Glutamatergic neuron (in vitro differentiated cells): Measurements from ENCODE around the gene ZHX3. TPM values are rescaled to one million over a fixed set of nuclear protein-coding genes. Genes with fewer than 3 reads are reported as not detected.

Experiments used
- DNase-seq: peaks from one replicate; pipeline ENCODE4 v3.0.0; 2022
- H3K27ac Mint-ChIP-seq: one replicate; pipeline ENCODE4 v1.8.0; 2020; ENCODE audit warnings: mild to moderate bottlenecking, mixed read lengths, inconsistent platforms; ENCODE audit not compliant: unreplicated experiment
- H3K27me3 Mint-ChIP-seq: one replicate; pipeline ENCODE4 v1.8.0; 2020; ENCODE audit warnings: mild to moderate bottlenecking, moderate library complexity, mixed read lengths, inconsistent platforms; ENCODE audit not compliant: unreplicated experiment
- H3K36me3 Mint-ChIP-seq: one replicate; pipeline ENCODE4 v1.8.0; 2020; ENCODE audit warnings: mild to moderate bottlenecking, mixed read lengths, inconsistent platforms; ENCODE audit not compliant: unreplicated experiment
- H3K4me1 Mint-ChIP-seq: one replicate; pipeline ENCODE4 v1.8.0; 2020; ENCODE audit warnings: mild to moderate bottlenecking, low read depth, mixed read lengths, inconsistent platforms; ENCODE audit not compliant: unreplicated experiment
- H3K4me3 Mint-ChIP-seq: one replicate; pipeline ENCODE4 v1.8.0; 2020; ENCODE audit warnings: mild to moderate bottlenecking, mixed read lengths, inconsistent platforms; ENCODE audit not compliant: unreplicated experiment
- H3K9me3 Mint-ChIP-seq: one replicate; pipeline ENCODE4 v1.8.0; 2020; ENCODE audit warnings: mild to moderate bottlenecking, moderate library complexity, mixed read lengths, inconsistent platforms; ENCODE audit not compliant: unreplicated experiment
- CTCF ChIP-seq: fragments of 200-600 bp; sonication (generic); IDR thresholded peaks from one replicate; pipeline ENCODE4 v1.5.0; 2021; ENCODE audit not compliant: partially characterized antibody, unreplicated experiment
- total RNA-seq: library from RNA; stranded (reverse); fragmentation: NEBNext Ultra II Directional; extraction: Animal tissue kit (Norgen Biotek cat#: 25700); gene quantifications from one replicate; pipeline ENCODE4 v1.2.1, GENCODE V29; 2021; ENCODE audit not compliant: unreplicated experiment

The ZHX3 gene
- total RNA-seq, 1 donor from 2014 or later = 40.5 TPM

GRCh38 chr20:41256516-41256915 is 61.0 kb downstream of the ZHX3 start:
- H3K36me3 Mint-ChIP-seq = no peaks in the 10 kb centered on the region
- H3K4me3 Mint-ChIP-seq = no peak overlapping the region
- no peaks in the 10 kb centered on the region for H3K4me1 Mint-ChIP-seq
- no peak for TF ChIP-seq CTCF
- no peaks in the 10 kb centered on the region for H3K9me3 Mint-ChIP-seq
- no peaks in the 10 kb centered on the region for H3K27me3 Mint-ChIP-seq
- no peak overlapping the region for H3K27ac Mint-ChIP-seq
- no peak for DNase-seq

GRCh38 chr20:41255655-41256054 is 61.9 kb downstream of the ZHX3 start:
- H3K9me3 Mint-ChIP-seq = no peaks in the 10 kb centered on the region
- H3K36me3 Mint-ChIP-seq = no peaks in the 10 kb centered on the region
- no peaks in the 10 kb centered on the region for H3K27me3 Mint-ChIP-seq
- no peak for TF ChIP-seq CTCF
- H3K27ac Mint-ChIP-seq = no peak overlapping the region
- no peaks in the 10 kb centered on the region for H3K4me1 Mint-ChIP-seq
- no peak for DNase-seq
- no peak overlapping the region for H3K4me3 Mint-ChIP-seq

- DNase-seq = no peak
- peak; percentile 36 for TF ChIP-seq CTCF
- no peaks in the 10 kb centered on the region for H3K9me3 Mint-ChIP-seq
- no peak overlapping the region for H3K4me3 Mint-ChIP-seq
- no peaks in the 10 kb centered on the region for H3K27me3 Mint-ChIP-seq
- no peak overlapping the region for H3K27ac Mint-ChIP-seq
- no peaks in the 10 kb centered on the region for H3K36me3 Mint-ChIP-seq
- H3K4me1 Mint-ChIP-seq = peaks cover 2% of the 10 kb centered on the region
Observed at GRCh38 chr20:41249411-41250281, 67.9 kb downstream of the ZHX3 start.

GRCh38 chr20:41248368-41249024 is 69.0 kb downstream of the ZHX3 start:
- no peak for TF ChIP-seq CTCF
- no peak overlapping the region for H3K4me3 Mint-ChIP-seq
- no peaks in the 10 kb centered on the region for H3K36me3 Mint-ChIP-seq
- H3K27ac Mint-ChIP-seq = no peak overlapping the region
- H3K27me3 Mint-ChIP-seq = no peaks in the 10 kb centered on the region
- peaks cover 2% of the 10 kb centered on the region for H3K4me1 Mint-ChIP-seq
- no peaks in the 10 kb centered on the region for H3K9me3 Mint-ChIP-seq
- DNase-seq = no peak
